Caco-2 (cell line): ENCODE data around the gene VIPAS39. TPM values are rescaled to one million over a fixed set of nuclear protein-coding genes. Genes with fewer than 3 reads are reported as not detected.
A peak's percentile ranks its signal among the peaks of the same experiment; 100 is the strongest.

ENCODE experiments used
- BruUV-seq: library from RNA; stranded (reverse); fragments of 400-500 nt; replicated peaks from 2 replicates; lab custom pipeline; 2021; lab: Mats Ljungman, UMichigan
- CTCF ChIA-PET: fragments of 300-600 bp; sonication (Branson Sonifier 250); formaldehyde crosslinking; loops from one replicate; lab custom pipeline; 2022; ENCODE audit warnings: antibody characterized with exemption; lab: Charles Lee
- POLR2A ChIA-PET: fragments of 300-600 bp; sonication (Branson Sonifier 250); formaldehyde crosslinking; loops from one replicate; lab custom pipeline; 2022; ENCODE audit warnings: antibody characterized with exemption; lab: Charles Lee
- DNase-seq, 2 experiments: peaks; one replicate each; pipeline versions ENCODE4 v3.0.0 to v3.0.0-alpha.2; 2020 to 2022
- H3K27me3 ChIP-seq: replicated peaks from 2 replicates; pipeline ENCODE4 v1.6.0; 2011; ENCODE audit warnings: low read length; ENCODE audit not compliant: control insufficient read depth, insufficient read depth
- H3K36me3 ChIP-seq: 2 replicates; pipeline ENCODE4 v1.5.1; 2011; ENCODE audit warnings: low read length; ENCODE audit not compliant: control insufficient read depth, insufficient read depth
- H3K4me1 ChIP-seq: fragments of 250-450 bp; sonication (Bioruptor Pico); 2 replicates; pipeline ENCODE4 v1.5.1; 2020; ENCODE audit warnings: mild to moderate bottlenecking
- H3K4me3 ChIP-seq: 2 replicates; pipeline ENCODE4 v1.5.1; 2011; ENCODE audit warnings: low read depth, mild to moderate bottlenecking, control low read depth, low read length
- H3K9me3 ChIP-seq: fragments of 250-450 bp; sonication (Bioruptor Pico); 2 replicates; pipeline ENCODE4 v1.5.1; 2020; ENCODE audit warnings: mild to moderate bottlenecking, moderate library complexity
- H3K27ac Mint-ChIP-seq: one replicate; pipeline ENCODE4 v1.8.0; 2022; ENCODE audit warnings: mixed read lengths; ENCODE audit not compliant: unreplicated experiment
- H3K27me3 Mint-ChIP-seq: one replicate; pipeline ENCODE4 v1.8.0; 2022; ENCODE audit warnings: mixed read lengths; ENCODE audit not compliant: insufficient read depth, unreplicated experiment
- H3K36me3 Mint-ChIP-seq: one replicate; pipeline ENCODE4 v1.8.0; 2022; ENCODE audit warnings: mild to moderate bottlenecking, mixed read lengths; ENCODE audit not compliant: insufficient read depth, unreplicated experiment
- H3K4me1 Mint-ChIP-seq: one replicate; pipeline ENCODE4 v1.8.0; 2022; ENCODE audit warnings: low read depth, mixed read lengths; ENCODE audit not compliant: unreplicated experiment
- H3K4me3 Mint-ChIP-seq: one replicate; pipeline ENCODE4 v1.8.0; 2022; ENCODE audit warnings: mild to moderate bottlenecking, moderate library complexity, mixed read lengths; ENCODE audit not compliant: unreplicated experiment
- H3K9me3 Mint-ChIP-seq: one replicate; pipeline ENCODE4 v1.8.0; 2022; ENCODE audit warnings: mixed read lengths; ENCODE audit not compliant: unreplicated experiment
- CTCF ChIP-seq, 2 experiments: fragments of 200-600 bp in 1 of 2; IDR thresholded peaks; 1 replicate in 1 of 2; 2 replicates in 1 of 2; pipeline versions ENCODE4 v1.5.1 to v1.8.0; 2011 to 2022; ENCODE audit warnings: antibody characterized with exemption in 1 of 2, control low read depth in 1 of 2, inconsistent platforms in 1 of 2, low read depth in 1 of 2, low read length in 1 of 2, mild to moderate bottlenecking in 1 of 2, moderate library complexity in 1 of 2; ENCODE audit not compliant: insufficient read depth in 1 of 2, severe bottlenecking in 1 of 2, unreplicated experiment in 1 of 2
- intact Hi-C: fragments of 100-400 bp; cut with micrococcal nuclease; formaldehyde crosslinking; loops from one replicate; pipeline ENCODE4 v1.10.0; 2022; ENCODE audit not compliant: unreplicated experiment
- total RNA-seq: library from RNA; stranded (reverse); gene quantifications from 2 replicates; pipeline ENCODE4 v1.2.3, GENCODE V29; 2022

The VIPAS39 gene
- total RNA-seq, 1 experiment from 2014 or later = 20.7 TPM

- H3K9me3 Mint-ChIP-seq = no peaks in the 10 kb centered on the region
- peak in 1 of 2 experiments; percentile 38 for TF ChIP-seq CTCF (IDR thresholded peaks at IDR 0.05; ENCODE audit: insufficient read depth in 1 of 2, low read depth in 1 of 2, low read length in 1 of 2, severe bottlenecking in 1 of 2, unreplicated experiment in 1 of 2)
- Histone ChIP-seq H3K4me3 (peak within 1 kb of the TSS; percentile 73), H3K9me3 (no peaks in the 10 kb centered on the region), H3K4me1 (peaks cover 23% of the 10 kb centered on the region), H3K36me3 (no peaks in the 10 kb centered on the region), H3K27me3 (no peaks in the 10 kb centered on the region)
- H3K4me1 Mint-ChIP-seq = peaks cover 32% of the 10 kb centered on the region
- H3K27ac Mint-ChIP-seq = no peak within 1 kb of the TSS
- ChIA-PET CTCF (interaction anchor here (0.6 to 1.3 kb wide), 7 partner anchors 32 to 226 kb away, joined by 3 to 7 read pairs (median 5); partner anchors contain the start of genes GSTZ1, POMT2 and TMEM63C), POLR2A (interaction anchor here (0.6 to 1.8 kb wide), 8 partner anchors 14 to 348 kb away, joined by 3 to 17 read pairs (median 4); partner anchors contain the start of genes GSTZ1, POMT2 and VIPAS39)
- no peaks in the 10 kb centered on the region for H3K27me3 Mint-ChIP-seq
- BruUV-seq = no TSS peak
- peak; percentile 83 to 91 for DNase-seq
- intact Hi-C loops = loop anchor here (1.0 to 2.0 kb wide), 2 partner anchors 56 to 80 kb away; partner anchors contain the start of genes GSTZ1 and VIPAS39
- H3K36me3 Mint-ChIP-seq = no peaks in the 10 kb centered on the region
- H3K4me3 Mint-ChIP-seq = no peak within 1 kb of the TSS
These were observed 80.5 kb downstream of the VIPAS39 start, which contains the start of the genes SAMD15 and TMED8 for GRCh38 chr14:77376771-77377501. Gene SAMD15 (plus strand): TSS chr14:77377379. CDS start chr14:77377419, 40 bp downstream. Gene TMED8 (minus strand): TSS chr14:77377094. CDS start chr14:77377053, 41 bp downstream.

Other genes starting within 250 kb of the VIPAS39 start
- gene NGB, start 186.4 kb downstream of the VIPAS39 start, total RNA-seq = not detected in 2 replicates
- 30.4 and 36.9 TPM in 2 replicates for gene POMT2, start 136.7 kb downstream of the VIPAS39 start, total RNA-seq
- gene GSTZ1, start 136.6 kb downstream of the VIPAS39 start, total RNA-seq = 16.9 and 17.0 TPM in 2 replicates
- 13.3 and 14.1 TPM in 2 replicates for gene TMED8, start 80.5 kb downstream of the VIPAS39 start, total RNA-seq
- 0.82 and 1.5 TPM in 2 replicates for gene SAMD15, start 80.2 kb downstream of the VIPAS39 start, total RNA-seq
- 0.28 and 0.41 TPM in 2 replicates for gene NOXRED1, start 34.1 kb downstream of the VIPAS39 start, total RNA-seq
- 161 and 193 TPM in 2 replicates for gene AHSA1, start 492 bp upstream of the VIPAS39 start, total RNA-seq
- gene ISM2, start 41.2 kb upstream of the VIPAS39 start, total RNA-seq = 10.6 and 13.3 TPM in 2 replicates
- 45.8 and 49.6 TPM in 2 replicates for gene SPTLC2, start 159.0 kb upstream of the VIPAS39 start, total RNA-seq